GM10266 (cell line): ENCODE results near the gene ARHGAP26.

Experiments used
- DNase-seq: peaks from one replicate; pipeline ENCODE4 v3.0.0; 2012; ENCODE audit errors: extremely low spot score
- TF ChIP-seq, protein P1 (sequence below): IDR thresholded peaks from 2 replicates; pipeline ENCODE4 v1.5.1; 2012; ENCODE audit warnings: mild to moderate bottlenecking, low read depth; ENCODE audit not compliant: control insufficient read depth, insufficient read depth; ENCODE audit errors: missing control alignments

The ARHGAP26 gene

DNA sequence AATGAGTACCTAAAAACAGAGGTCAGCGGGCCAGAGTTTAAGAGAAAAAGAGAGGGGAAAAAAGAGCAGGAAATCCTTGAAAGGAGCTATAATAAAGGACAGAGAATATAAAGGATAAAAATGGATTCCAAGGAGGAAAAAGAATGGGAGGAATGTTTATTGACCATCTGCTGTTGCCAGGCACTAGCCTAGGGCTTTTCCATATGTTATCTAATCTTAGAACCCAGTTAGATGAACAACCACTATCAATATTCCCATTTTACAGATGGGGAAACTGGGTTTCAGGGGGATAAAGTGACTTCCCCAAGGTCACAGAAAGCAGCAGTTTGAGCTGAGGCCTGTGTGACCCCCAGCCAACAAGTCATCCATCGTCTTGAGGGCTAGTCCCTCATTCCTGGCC lies 400.8 kb downstream of the ARHGAP26 start:
- TF ChIP-seq, protein P1, sequence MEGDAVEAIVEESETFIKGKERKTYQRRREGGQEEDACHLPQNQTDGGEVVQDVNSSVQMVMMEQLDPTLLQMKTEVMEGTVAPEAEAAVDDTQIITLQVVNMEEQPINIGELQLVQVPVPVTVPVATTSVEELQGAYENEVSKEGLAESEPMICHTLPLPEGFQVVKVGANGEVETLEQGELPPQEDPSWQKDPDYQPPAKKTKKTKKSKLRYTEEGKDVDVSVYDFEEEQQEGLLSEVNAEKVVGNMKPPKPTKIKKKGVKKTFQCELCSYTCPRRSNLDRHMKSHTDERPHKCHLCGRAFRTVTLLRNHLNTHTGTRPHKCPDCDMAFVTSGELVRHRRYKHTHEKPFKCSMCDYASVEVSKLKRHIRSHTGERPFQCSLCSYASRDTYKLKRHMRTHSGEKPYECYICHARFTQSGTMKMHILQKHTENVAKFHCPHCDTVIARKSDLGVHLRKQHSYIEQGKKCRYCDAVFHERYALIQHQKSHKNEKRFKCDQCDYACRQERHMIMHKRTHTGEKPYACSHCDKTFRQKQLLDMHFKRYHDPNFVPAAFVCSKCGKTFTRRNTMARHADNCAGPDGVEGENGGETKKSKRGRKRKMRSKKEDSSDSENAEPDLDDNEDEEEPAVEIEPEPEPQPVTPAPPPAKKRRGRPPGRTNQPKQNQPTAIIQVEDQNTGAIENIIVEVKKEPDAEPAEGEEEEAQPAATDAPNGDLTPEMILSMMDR, result no peak
- no peak for DNase-seq

DNA sequence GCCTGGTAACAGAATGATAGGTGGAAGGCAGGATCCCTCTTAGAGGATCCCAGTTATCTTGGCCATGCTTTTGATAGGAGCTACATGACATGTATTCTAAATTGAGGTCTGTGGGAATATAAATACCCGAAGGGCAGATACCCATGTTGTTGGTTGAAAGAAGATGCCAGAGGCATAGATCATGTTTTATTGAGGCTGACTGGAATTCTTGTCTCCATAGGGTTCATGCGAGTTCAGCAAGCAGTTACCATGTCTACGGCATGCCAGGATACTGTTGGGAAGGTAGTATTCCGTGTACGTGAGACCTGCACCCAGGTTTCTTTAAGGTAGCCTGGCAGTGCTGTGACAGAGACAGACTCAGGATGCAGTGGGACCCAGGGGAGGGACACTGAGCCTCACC lies 402.6 kb downstream of the ARHGAP26 start:
- TF ChIP-seq, protein P1, result no peak
- DNase-seq, result no peak

DNA sequence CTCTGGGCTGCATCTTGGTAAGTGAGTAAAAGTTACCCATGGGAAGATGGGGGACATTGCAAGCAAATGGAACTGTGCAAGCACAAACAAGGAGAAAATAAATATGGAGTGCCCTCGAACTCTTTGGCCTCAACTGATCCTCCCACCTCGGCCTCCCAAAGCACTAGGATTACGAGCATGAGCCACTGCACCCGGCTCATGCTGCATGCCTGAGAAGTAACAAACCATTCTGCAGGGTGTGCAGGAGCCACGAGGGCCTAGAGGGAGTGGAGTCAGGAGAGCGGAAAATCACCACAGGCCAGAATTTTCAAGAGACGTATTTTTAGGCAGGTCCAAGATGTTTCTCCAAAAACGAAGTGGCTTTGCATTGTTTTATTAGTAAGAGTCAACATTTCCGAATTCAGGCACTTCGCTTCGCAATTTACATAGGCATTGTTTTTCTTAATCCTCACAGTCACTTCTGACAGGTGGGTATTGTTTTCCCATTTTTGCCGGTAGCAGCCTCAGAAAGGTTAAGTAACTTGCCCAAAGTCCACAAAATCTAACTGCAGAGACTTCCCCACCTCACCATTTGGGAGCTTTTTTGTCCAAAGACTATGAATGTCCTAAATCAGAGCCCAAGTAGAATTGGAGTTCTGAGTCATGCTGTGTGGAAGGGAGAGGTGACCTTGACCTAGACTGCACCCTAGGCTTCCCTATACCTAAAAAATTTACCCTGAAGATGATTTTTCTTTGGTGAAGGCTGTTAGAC lies 403.1 kb downstream of the ARHGAP26 start:
- no peak for DNase-seq
- TF ChIP-seq, protein P1, result no peak

DNA sequence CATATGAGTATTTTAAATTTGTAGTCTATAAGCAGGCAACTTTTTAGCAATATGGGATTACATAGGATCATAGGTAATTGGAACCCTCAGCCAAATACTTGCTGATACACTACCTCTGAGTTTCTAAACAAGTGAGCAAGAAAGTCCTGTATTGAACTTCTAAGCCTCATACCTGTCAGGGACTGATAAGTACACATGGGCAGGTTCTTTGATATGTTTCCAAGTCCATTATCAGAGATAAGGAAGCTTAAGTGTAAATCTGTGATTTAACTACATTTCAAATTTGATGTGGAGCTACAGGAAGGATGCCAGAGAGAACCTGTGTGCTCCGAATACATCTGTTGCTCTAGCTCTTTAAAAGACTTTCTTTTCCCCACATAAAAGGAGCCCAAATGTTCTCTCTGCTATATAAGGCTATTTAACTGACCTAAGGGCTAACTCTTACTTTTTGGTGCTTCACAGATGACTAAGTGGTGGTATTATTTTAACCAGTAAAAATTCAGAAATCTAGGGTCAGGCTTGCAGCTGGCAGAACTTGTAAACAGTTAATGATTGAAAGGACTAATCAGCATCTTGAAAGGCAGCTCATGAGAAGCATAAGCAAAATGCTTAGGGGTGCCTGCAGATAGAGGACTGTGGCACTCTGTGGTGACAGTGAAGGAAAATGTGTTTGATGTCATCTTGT lies 404.7 kb downstream of the ARHGAP26 start:
- DNase-seq, result no peak
- TF ChIP-seq, protein P1, result no peak

DNA sequence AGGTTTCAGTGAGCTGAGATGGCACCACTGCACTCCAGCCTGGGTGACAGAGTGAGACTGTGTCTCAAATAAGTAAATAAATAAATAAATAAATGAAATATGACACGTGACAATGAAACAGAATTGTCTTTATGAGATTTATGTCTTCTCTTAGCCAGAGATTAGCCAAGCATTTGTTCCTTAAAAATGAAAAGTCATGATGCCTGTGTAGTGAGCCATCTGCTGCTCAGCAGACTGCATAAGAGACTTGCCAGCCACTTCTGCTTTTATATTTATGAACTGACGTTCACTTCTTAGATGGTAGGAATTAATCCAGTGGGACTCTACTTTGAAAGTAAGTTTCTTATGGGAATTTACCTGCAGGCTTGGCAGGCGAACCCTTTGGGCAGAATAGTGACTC lies 405.9 kb downstream of the ARHGAP26 start:
- DNase-seq, result no peak
- TF ChIP-seq, protein P1, result no peak

DNA sequence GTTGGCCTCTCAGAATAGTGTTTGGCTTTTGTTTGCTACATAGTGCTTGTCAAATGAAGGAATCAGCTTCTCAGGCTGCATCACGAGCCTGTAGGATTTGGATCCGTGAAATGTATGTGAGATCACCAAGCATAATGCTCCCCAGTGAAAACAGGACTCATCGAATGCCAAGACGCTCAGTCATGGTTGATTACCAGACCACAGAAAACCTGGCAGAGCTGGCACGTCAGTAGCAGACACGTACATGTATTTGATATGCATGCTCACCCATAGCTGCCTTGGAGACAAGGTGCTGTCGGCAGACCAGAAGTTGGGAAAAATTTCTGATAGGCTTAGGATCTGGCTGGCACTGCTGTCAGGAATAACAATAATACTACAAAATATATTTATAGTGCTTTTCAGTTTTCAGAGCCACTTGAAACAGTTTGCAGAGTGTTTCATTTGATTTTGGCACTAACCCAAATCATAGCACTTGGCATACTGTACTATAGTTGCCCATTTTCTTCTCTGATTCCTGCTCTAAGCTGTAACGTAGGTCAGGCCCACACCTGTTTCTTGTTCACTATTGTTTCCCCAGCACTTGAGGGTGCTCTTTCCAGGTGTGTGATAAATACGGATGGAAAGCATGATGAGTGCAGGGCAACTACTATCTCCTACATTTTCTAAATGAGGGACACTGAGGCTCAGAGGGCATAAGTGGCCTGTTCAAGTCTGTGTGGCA lies 407.2 kb downstream of the ARHGAP26 start:
- TF ChIP-seq, protein P1, result no peak
- DNase-seq, result no peak
